Esophagus squamous epithelium (tissue), 5 donors: ENCODE measurements around the gene RPL32. TPM values are rescaled to one million over a fixed set of nuclear protein-coding genes. Genes with fewer than 3 reads are reported as not detected.

Source experiments
- DNase-seq: peaks from one replicate; lab custom pipeline; 2025; lab: John Stamatoyannopoulos, UW
- H3K27ac ChIP-seq, 4 donors: fragments of 200-600 bp; sonication (generic); one replicate each; pipeline ENCODE4 v1.5.1; 2016 to 2019; ENCODE audit warnings: mild to moderate bottlenecking in 1 of 4
- H3K27me3 ChIP-seq, 4 donors: fragments of 200-600 bp; sonication (generic); 1 replicate in 3 of 4; 2 replicates in 1 of 4; pipeline versions ENCODE4 v1.5.1 to v1.6.0; 2017 to 2021; ENCODE audit warnings: antibody characterized with exemption in 1 of 4
- H3K36me3 ChIP-seq, 3 donors: fragments of 200-600 bp; sonication (generic); one replicate each; pipeline ENCODE4 v1.5.1; 2016 to 2019
- H3K4me1 ChIP-seq, 3 donors: fragments of 200-600 bp; sonication (generic); one replicate each; pipeline ENCODE4 v1.5.1; 2017 to 2019
- H3K4me3 ChIP-seq, 4 donors: fragments of 200-600 bp; sonication (generic); 1 replicate in 3 of 4; 2 replicates in 1 of 4; pipeline ENCODE4 v1.5.1; 2016 to 2019; ENCODE audit warnings: mild to moderate bottlenecking in 2 of 4, moderate library complexity in 1 of 4
- H3K9me3 ChIP-seq, 3 donors: fragments of 200-600 bp; sonication (generic); one replicate each; pipeline ENCODE4 v1.5.1; 2016 to 2019
- POLR2A ChIP-seq, 4 donors: fragments of 450-650 bp; IDR thresholded peaks; one replicate each; pipeline ENCODE4 v1.6.1; 2017; ENCODE audit warnings: antibody characterized with exemption in 4 of 4, mild to moderate bottlenecking in 4 of 4, moderate library complexity in 3 of 4
- WGBS, 2 donors: methylation state at CpG; one replicate each; pipeline ENCODE4 v1.1.5; 2018; 5-methylcytosine and 5-hydroxymethylcytosine counted together
- intact Hi-C: fragments of 100-400 bp; cut with DNase I; formaldehyde crosslinking; loops from one replicate; pipeline ENCODE4 v1.15.0; 2022
- total RNA-seq, 4 donors: library from RNA; depleted of rRNA; stranded (reverse); fragments of >200 nt; gene quantifications; one replicate each; pipeline ENCODE4 v1.1.0, GENCODE V29; 2016
- TF ChIP-seq, protein P1 (sequence below), 6 experiments: fragments of 450-650 bp in 4 of 6; fragments of 200-600 bp in 2 of 6; sonication (generic) in 2 of 6; IDR thresholded peaks; one replicate each; pipeline ENCODE4 v1.5.1; 2016 to 2019; ENCODE audit warnings: antibody characterized with exemption in 6 of 6, mild to moderate bottlenecking in 4 of 6, moderate library complexity in 4 of 6
- donor health status: DM: yes; HTN: yes; CAD: no.

Gene RPL32
- total RNA-seq, 4 donors from 2014 or later, result 657 to 937 (median 873) TPM

DNA sequence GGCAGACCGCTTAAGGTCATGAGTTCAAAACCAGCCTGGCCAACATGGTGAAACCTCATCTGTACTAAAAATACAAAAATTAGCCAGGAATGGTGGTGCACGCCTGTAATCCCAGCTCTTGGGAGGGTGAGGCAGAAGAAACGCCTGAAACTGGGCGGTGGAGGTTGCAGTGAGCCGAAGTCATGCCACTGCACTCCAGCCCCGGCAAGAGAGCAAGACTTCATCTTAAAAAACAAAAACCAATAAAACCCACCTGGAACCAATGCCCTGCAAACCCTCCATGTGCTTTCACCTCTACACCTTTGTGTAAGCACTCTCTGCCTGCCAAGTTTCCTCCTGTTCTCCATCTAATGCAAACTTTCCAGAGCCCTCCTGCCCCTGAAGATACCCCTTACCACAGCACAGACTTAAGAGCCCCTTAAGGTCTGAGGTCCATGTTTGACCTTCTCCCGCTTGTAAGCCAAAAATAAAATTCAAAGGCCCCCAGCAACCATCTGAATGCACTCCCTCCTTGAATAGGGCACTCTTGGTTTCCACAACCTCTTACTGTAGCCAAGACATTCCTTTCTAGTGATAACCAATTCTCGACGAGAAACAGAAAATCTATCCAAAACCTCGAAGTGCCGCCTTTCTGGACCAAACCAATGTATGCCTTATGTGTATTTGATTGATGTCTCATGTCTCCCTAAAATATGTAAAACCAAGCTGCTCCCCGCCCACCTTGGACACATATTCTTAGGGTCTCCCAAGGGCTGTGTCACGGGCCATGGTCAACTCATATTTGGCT, 3.0 kb downstream of the RPL32 start:
- no peak for DNase-seq
- H3K4me3 ChIP-seq, result peak overlapping the region in 2 of 4 donors; percentile 2 to 84
- H3K9me3 ChIP-seq, result no peaks in the 10 kb centered on the region
- no peaks in the 10 kb centered on the region for H3K27me3 ChIP-seq
- H3K27ac ChIP-seq, result no peak overlapping the region
- H3K36me3 ChIP-seq, result peaks cover 29 to 68% (median 33%) of the 10 kb centered on the region in 3 donors
- intact Hi-C loops, result no loop called here
- TF ChIP-seq, protein P1, sequence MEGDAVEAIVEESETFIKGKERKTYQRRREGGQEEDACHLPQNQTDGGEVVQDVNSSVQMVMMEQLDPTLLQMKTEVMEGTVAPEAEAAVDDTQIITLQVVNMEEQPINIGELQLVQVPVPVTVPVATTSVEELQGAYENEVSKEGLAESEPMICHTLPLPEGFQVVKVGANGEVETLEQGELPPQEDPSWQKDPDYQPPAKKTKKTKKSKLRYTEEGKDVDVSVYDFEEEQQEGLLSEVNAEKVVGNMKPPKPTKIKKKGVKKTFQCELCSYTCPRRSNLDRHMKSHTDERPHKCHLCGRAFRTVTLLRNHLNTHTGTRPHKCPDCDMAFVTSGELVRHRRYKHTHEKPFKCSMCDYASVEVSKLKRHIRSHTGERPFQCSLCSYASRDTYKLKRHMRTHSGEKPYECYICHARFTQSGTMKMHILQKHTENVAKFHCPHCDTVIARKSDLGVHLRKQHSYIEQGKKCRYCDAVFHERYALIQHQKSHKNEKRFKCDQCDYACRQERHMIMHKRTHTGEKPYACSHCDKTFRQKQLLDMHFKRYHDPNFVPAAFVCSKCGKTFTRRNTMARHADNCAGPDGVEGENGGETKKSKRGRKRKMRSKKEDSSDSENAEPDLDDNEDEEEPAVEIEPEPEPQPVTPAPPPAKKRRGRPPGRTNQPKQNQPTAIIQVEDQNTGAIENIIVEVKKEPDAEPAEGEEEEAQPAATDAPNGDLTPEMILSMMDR (IDR thresholded peaks at IDR 0.05), result no peak
- no peak for TF ChIP-seq POLR2A (IDR thresholded peaks at IDR 0.05)
- H3K4me1 ChIP-seq, result peaks cover 18 to 43% (median 32%) of the 10 kb centered on the region in 3 donors
- WGBS, 2 donors, result 61 to 68% methylated on average over 13 of the region's 13 CpGs

DNA sequence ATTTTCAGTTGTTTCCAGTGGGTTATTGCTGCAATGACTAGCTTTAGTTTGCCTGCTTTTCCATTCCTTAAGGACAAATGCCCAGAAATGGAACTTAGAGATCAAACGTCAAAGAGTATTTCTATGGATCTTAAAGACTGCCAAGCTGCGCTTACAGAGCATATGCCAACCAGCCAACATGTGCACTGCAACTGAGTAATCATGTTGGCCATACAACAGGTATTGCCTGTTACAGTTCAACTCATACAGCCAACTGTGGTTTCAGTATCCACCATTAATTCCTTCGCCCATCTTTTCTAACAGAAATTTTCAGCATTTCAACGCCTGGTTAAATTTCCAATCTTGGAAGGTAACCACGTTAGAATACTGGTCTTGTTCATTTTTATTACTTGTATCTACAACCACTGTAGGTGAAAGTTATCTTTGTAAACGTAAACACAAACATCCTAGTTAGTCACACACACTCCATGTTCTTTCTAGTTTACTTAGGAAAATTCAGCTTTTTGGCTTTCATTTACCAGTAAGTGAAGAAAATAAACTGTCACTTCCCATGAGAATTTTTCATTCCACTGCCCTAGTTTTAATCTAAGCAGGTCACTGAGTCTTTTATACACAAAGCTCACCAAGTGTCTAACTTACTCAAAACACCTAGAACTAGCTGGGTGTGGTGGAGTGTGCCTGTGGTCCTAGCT, 3.9 kb downstream of the RPL32 start:
- Histone ChIP-seq H3K4me1 (peaks cover 18 to 43% (median 32%) of the 10 kb centered on the region in 3 donors), H3K9me3 (no peaks in the 10 kb centered on the region), H3K27ac (peak overlapping the region in 1 of 4 donors; percentile 10), H3K27me3 (no peaks in the 10 kb centered on the region), H3K4me3 (no peak overlapping the region), H3K36me3 (peaks cover 34 to 78% (median 35%) of the 10 kb centered on the region in 3 donors)
- TF ChIP-seq, protein P1 (IDR thresholded peaks at IDR 0.05), result no peak
- TF ChIP-seq POLR2A (IDR thresholded peaks at IDR 0.05), result no peak
- intact Hi-C loops, result no loop called here
- DNase-seq, result no peak
- 63 to 70% methylated on average over 6 of the region's 6 CpGs for WGBS, 2 donors

DNA sequence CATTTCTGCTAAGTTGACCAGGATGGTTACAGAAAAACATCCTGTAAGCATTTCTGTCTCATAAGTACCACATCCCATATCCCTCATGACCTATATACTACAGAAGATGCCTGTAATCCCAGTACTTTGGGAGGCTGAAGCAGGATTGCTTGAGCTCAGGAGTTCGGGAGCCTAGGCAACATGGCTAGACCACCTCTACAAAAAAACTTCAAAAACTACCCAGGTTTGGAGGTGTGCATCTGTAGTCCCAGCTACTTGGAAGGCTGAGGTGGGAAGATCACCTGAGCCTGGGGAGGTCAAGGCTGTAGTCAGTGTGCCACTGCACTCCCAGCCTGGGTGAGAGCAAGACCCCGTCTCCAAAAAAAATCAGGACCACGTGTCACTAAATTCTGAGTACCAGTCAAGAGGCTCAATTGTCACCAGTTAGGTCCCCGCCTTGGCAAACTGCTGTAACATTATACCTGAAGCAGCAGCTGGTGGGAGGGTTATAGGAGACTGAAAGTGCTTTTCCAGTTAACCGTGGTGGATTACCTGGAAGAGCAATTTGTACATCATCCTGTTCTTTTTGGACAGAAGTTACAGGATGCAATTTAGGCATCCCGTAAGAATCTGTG, 6.2 kb downstream of the RPL32 start:
- H3K36me3 ChIP-seq, result peaks cover 34 to 98% (median 35%) of the 10 kb centered on the region in 3 donors
- no peaks in the 10 kb centered on the region for H3K9me3 ChIP-seq
- H3K27me3 ChIP-seq, result no peaks in the 10 kb centered on the region
- H3K4me1 ChIP-seq, result peaks cover 17 to 42% (median 24%) of the 10 kb centered on the region in 3 donors
- 84 to 92% methylated on average over 6 of the region's 6 CpGs for WGBS, 2 donors
- no peak overlapping the region for H3K27ac ChIP-seq
- no peak overlapping the region for H3K4me3 ChIP-seq
- DNase-seq, result no peak
- intact Hi-C loops, result no loop called here
- TF ChIP-seq POLR2A (IDR thresholded peaks at IDR 0.05), result no peak
- TF ChIP-seq, protein P1 (IDR thresholded peaks at IDR 0.05), result no peak

DNA sequence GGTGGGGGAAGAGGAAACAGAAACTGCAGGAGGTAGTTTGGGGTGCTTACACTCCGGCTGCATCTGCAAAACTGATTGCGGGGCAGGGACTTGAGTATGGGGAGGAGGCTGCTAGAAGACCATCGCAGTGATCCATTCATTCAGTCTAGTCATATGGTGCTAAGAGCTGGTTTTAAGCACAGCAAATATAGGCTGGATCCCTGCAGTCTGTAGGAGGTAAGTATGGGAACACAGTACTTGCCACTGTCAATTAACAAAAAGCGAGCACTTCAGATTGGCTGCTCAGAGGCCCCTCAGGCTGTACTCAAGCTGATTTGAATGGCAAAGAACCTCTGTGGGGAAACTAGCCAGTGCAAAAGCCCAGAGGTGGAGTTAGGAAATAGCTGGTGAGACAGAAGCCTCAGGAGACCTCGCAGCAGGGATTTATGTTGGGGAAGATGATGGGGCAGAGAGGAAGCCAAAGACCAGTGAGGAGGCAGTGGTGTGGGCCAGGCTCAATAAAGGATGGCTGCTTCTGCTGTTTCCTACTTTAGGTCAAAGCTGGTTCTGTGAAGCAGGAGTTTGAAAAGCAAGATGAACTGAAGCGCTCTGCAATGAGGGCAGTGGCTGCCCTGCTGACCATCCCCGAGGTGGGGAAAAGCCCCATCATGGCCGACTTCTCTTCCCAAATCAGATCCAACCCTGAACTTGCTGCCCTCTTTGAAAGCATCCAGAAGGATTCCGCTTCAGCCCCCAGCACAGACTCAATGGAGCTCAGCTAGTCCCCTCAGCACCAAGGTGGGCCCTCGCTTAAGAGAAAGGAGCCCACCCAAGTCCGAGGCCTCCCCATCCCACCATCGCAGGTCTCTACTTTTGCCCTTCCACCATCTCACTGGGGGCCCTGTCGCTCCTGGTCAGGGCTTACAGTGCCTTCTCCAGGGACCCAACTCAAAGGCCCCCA, 7.9 kb downstream of the RPL32 start:
- 82 to 83% methylated on average over 12 to 13 of the region's 13 CpGs for WGBS, 2 donors
- TF ChIP-seq, protein P1 (IDR thresholded peaks at IDR 0.05), result no peak
- TF ChIP-seq POLR2A (IDR thresholded peaks at IDR 0.05), result no peak
- H3K27me3 ChIP-seq, result no peaks in the 10 kb centered on the region
- no peak for DNase-seq
- no peak overlapping the region for H3K4me3 ChIP-seq
- H3K4me1 ChIP-seq, result peaks cover 9 to 41% (median 9%) of the 10 kb centered on the region in 3 donors
- intact Hi-C loops, result no loop called here
- peaks cover 22 to 87% (median 30%) of the 10 kb centered on the region in 3 donors for H3K36me3 ChIP-seq
- H3K27ac ChIP-seq, result no peak overlapping the region
- no peaks in the 10 kb centered on the region for H3K9me3 ChIP-seq
